GM10266 (cell line): Measurements from ENCODE around the gene EXOC3L1.

Experiments
- DNase-seq: peaks from one replicate; pipeline ENCODE4 v3.0.0; 2012; ENCODE audit errors: extremely low spot score
- CTCF ChIP-seq: IDR thresholded peaks from 2 replicates; pipeline ENCODE4 v1.5.1; 2012; ENCODE audit warnings: mild to moderate bottlenecking, low read depth; ENCODE audit not compliant: control insufficient read depth, insufficient read depth; ENCODE audit errors: missing control alignments

Gene EXOC3L1

GRCh38 chr16:67154578-67155294 lies 35.2 kb downstream of the EXOC3L1 start:
- no peak for TF ChIP-seq CTCF
- no peak for DNase-seq

- peak; percentile 35 for DNase-seq
Measured at GRCh38 chr16:67151431-67152097, 38.4 kb downstream of the EXOC3L1 start.

GRCh38 chr16:67150833-67151396 lies 39.0 kb downstream of the EXOC3L1 start, which contains the start of gene B3GNT9:
TSS of gene B3GNT9 (minus strand) at chr16:67150998. CDS start at chr16:67150485, 513 bp downstream.
- peak; percentile 86 for DNase-seq
- TF ChIP-seq CTCF, result no peak

More at GRCh38 chr16:67151431-67152097, 38.4 kb downstream of the EXOC3L1 start:
- TF ChIP-seq CTCF, result no peak

GRCh38 chr16:67150047-67150832 lies 39.7 kb downstream of the EXOC3L1 start:
- TF ChIP-seq CTCF, result peak; percentile 27
- DNase-seq, result peak; percentile 89

GRCh38 chr16:67149276-67150046 lies 40.5 kb downstream of the EXOC3L1 start:
- TF ChIP-seq CTCF, result no peak
- DNase-seq, result no peak

GRCh38 chr16:67148656-67149275 lies 41.2 kb downstream of the EXOC3L1 start:
- DNase-seq, result no peak
- no peak for TF ChIP-seq CTCF
